CD4-positive, alpha-beta T cell (primary cell): ENCODE results near the gene PSMC3. TPM values are rescaled to one million over a fixed set of nuclear protein-coding genes. Genes with fewer than 3 reads are reported as not detected.

Experiments
- ATAC-seq: fragments of 200-7000 bp; cut with Tn5 transposase; one replicate; pipeline ENCODE4 v1.10.0; 2022; ENCODE audit warnings: mild to moderate bottlenecking; ENCODE audit not compliant: poor library complexity
- CTCF ChIA-PET: fragments of 350-600 bp; sonication (Branson Sonifier 250); formaldehyde crosslinking; loops from one replicate; lab custom pipeline; 2021; ENCODE audit warnings: antibody characterized with exemption, inconsistent platforms; lab: Charles Lee
- POLR2A ChIA-PET: fragments of 350-600 bp; sonication (Branson Sonifier 250); formaldehyde crosslinking; loops from one replicate; lab custom pipeline; 2021; ENCODE audit warnings: antibody characterized with exemption, inconsistent platforms; lab: Charles Lee
- DNase-seq, 14 experiments: peaks; one replicate each; pipeline ENCODE4 v3.0.0-alpha.2; 2013 to 2020; ENCODE audit warnings: mixed read lengths in 2 of 14
- H3K27ac ChIP-seq, 2 donors: one replicate each; pipeline versions ENCODE4 v1.5.1 to v1.7.0; 2013; ENCODE audit warnings: low read length in 2 of 2, low read depth in 1 of 2, mild to moderate bottlenecking in 1 of 2
- H3K27me3 ChIP-seq, 2 experiments: 1 replicate in 1 of 2; 2 replicates in 1 of 2; pipeline versions ENCODE4 v1.6.1 to v1.7.0; 2013; ENCODE audit warnings: low read length in 2 of 2, control low read depth in 1 of 2, mild to moderate bottlenecking in 1 of 2, moderate library complexity in 1 of 2; ENCODE audit not compliant: insufficient read depth in 2 of 2, control insufficient read depth in 1 of 2
- H3K36me3 ChIP-seq: one replicate; pipeline ENCODE4 v1.6.1; 2013; ENCODE audit warnings: low read length, control low read depth; ENCODE audit not compliant: insufficient read depth
- H3K4me1 ChIP-seq: one replicate; pipeline ENCODE4 v1.6.1; 2013; ENCODE audit warnings: low read length, control low read depth; ENCODE audit not compliant: insufficient read depth
- H3K4me3 ChIP-seq: one replicate; pipeline ENCODE4 v1.5.1; 2013; ENCODE audit warnings: mild to moderate bottlenecking, low read length, moderate library complexity
- H3K9me3 ChIP-seq, 2 experiments: 1 replicate in 1 of 2; 2 replicates in 1 of 2; pipeline versions ENCODE4 v1.6.1 to v1.7.0; 2013; ENCODE audit warnings: low read length in 2 of 2, mild to moderate bottlenecking in 2 of 2, control low read depth in 1 of 2, moderate library complexity in 1 of 2; ENCODE audit not compliant: control insufficient read depth in 1 of 2, insufficient read depth in 1 of 2
- H3K27ac Mint-ChIP-seq: one replicate; pipeline ENCODE4 v1.8.0; 2020; ENCODE audit warnings: mixed read lengths
- H3K27me3 Mint-ChIP-seq: one replicate; pipeline ENCODE4 v1.8.0; 2021; ENCODE audit warnings: mixed read lengths
- H3K36me3 Mint-ChIP-seq: one replicate; pipeline ENCODE4 v1.8.0; 2021; ENCODE audit warnings: low read depth, mixed read lengths
- H3K4me1 Mint-ChIP-seq: one replicate; pipeline ENCODE4 v1.8.0; 2021; ENCODE audit warnings: low read depth, mixed read lengths
- H3K4me3 Mint-ChIP-seq: one replicate; pipeline ENCODE4 v1.8.0; 2020; ENCODE audit warnings: mild to moderate bottlenecking, mixed read lengths
- H3K9me3 Mint-ChIP-seq: one replicate; pipeline ENCODE4 v1.8.0; 2020; ENCODE audit warnings: mixed read lengths
- CTCF ChIP-seq: fragments of 200-600 bp; IDR thresholded peaks from one replicate; pipeline ENCODE4 v1.8.0; 2022; ENCODE audit warnings: antibody characterized with exemption, mild to moderate bottlenecking
- intact Hi-C, 2 experiments: fragments of 100-400 bp; cut with DNase I in 1 of 2; cut with micrococcal nuclease in 1 of 2; formaldehyde crosslinking; loops; one replicate each; pipeline versions ENCODE4 v1.15.1 to v1.9.0; 2023 to 2025; cut with DNase I, micrococcal nuclease
- total RNA-seq, 174 experiments: library from RNA in 2 of 174; stranded (reverse) in 2 of 174; gene quantifications; one replicate each; pipeline ENCODE4 v1.2.3 and lab custom pipeline; 2021 to 2026

Gene PSMC3
- total RNA-seq, 2 experiments from 2014 or later: 51.3 to 59.5 TPM

GRCh38 chr11:47451990-47452389, 25.8 kb upstream of the PSMC3 start:
- H3K4me3 ChIP-seq: no peak overlapping the region
- no peak overlapping the region for H3K27ac ChIP-seq
- peaks cover 4% of the 10 kb centered on the region for H3K4me1 ChIP-seq
- no peak for TF ChIP-seq CTCF
- CTCF ChIA-PET: no interaction called here
- Mint-ChIP-seq H3K4me1 (peaks cover 5% of the 10 kb centered on the region), H3K27me3 (no peaks in the 10 kb centered on the region), H3K9me3 (no peaks in the 10 kb centered on the region), H3K27ac (no peak overlapping the region), H3K36me3 (no peaks in the 10 kb centered on the region), H3K4me3 (no peak overlapping the region)
- POLR2A ChIA-PET: no interaction called here
- DNase-seq (no peak), ATAC-seq (no peak)
- no peaks in the 10 kb centered on the region for H3K36me3 ChIP-seq
- intact Hi-C loops: loop anchor here in 1 of 2 experiments (2.0 to 5.0 kb wide), 2 partner anchors 77 to 560 kb away; no protein-coding TSS in a partner anchor
- H3K27me3 ChIP-seq: no peaks in the 10 kb centered on the region
- H3K9me3 ChIP-seq: no peaks in the 10 kb centered on the region

GRCh38 chr11:47451436-47451835, 25.2 kb upstream of the PSMC3 start:
- CTCF ChIA-PET: no interaction called here
- Histone ChIP-seq H3K9me3 (no peaks in the 10 kb centered on the region), H3K4me3 (no peak overlapping the region), H3K27me3 (no peaks in the 10 kb centered on the region), H3K4me1 (peaks cover 4% of the 10 kb centered on the region), H3K27ac (no peak overlapping the region), H3K36me3 (no peaks in the 10 kb centered on the region)
- intact Hi-C loops: loop anchor here in 1 of 2 experiments (5.0 kb wide), 1 partner anchor 559 kb away; no protein-coding TSS in a partner anchor
- H3K4me1 Mint-ChIP-seq: peaks cover 5% of the 10 kb centered on the region
- no peak overlapping the region for H3K27ac Mint-ChIP-seq
- DNase-seq: no peak
- TF ChIP-seq CTCF: no peak
- no peak for ATAC-seq
- H3K27me3 Mint-ChIP-seq: no peaks in the 10 kb centered on the region
- no peaks in the 10 kb centered on the region for H3K36me3 Mint-ChIP-seq
- no peaks in the 10 kb centered on the region for H3K9me3 Mint-ChIP-seq
- POLR2A ChIA-PET: no interaction called here
- H3K4me3 Mint-ChIP-seq: no peak overlapping the region

- intact Hi-C loops: no loop called here
- Histone ChIP-seq H3K4me1 (peaks cover 3% of the 10 kb centered on the region), H3K27ac (no peak overlapping the region), H3K27me3 (no peaks in the 10 kb centered on the region), H3K9me3 (no peaks in the 10 kb centered on the region), H3K36me3 (no peaks in the 10 kb centered on the region), H3K4me3 (no peak overlapping the region)
- CTCF ChIA-PET: interaction anchor here (0.5 kb wide), 1 partner anchor 756 kb away, joined by 3 read pairs; no protein-coding TSS in a partner anchor
- H3K27ac Mint-ChIP-seq: no peak overlapping the region
- H3K9me3 Mint-ChIP-seq: no peaks in the 10 kb centered on the region
- ATAC-seq: no peak
- POLR2A ChIA-PET: no interaction called here
- TF ChIP-seq CTCF: no peak
- no peak overlapping the region for H3K4me3 Mint-ChIP-seq
- no peak for DNase-seq
- H3K36me3 Mint-ChIP-seq: no peaks in the 10 kb centered on the region
- H3K4me1 Mint-ChIP-seq: peaks cover 5% of the 10 kb centered on the region
- no peaks in the 10 kb centered on the region for H3K27me3 Mint-ChIP-seq
These were observed 23.3 kb upstream of the PSMC3 start for GRCh38 chr11:47449541-47449940.
